ENCODE measurements around the gene TRIM67.

- no peak for TF ChIP-seq TAF1 (IDR thresholded peaks at IDR 0.05; ENCODE audit: low read depth, low read length)
- no peak for TF ChIP-seq POLR2AphosphoS5 (IDR thresholded peaks at IDR 0.05; ENCODE audit: low read depth, low read length)
- no peak for TF ChIP-seq POLR2A (IDR thresholded peaks at IDR 0.05; ENCODE audit: low read depth, low read length)
- no peak for TF ChIP-seq PAX5 (IDR thresholded peaks at IDR 0.05; ENCODE audit: insufficient read depth, low read length, severe bottlenecking)
- no peak for TF ChIP-seq POU2F2 (IDR thresholded peaks at IDR 0.05; ENCODE audit: low read depth, low read length)
These were observed 90.5 kb downstream of the TRIM67 start for GRCh38 chr1:231252336-231252735.
